Esophagus muscularis mucosa (tissue), 4 donors: ENCODE measurements around the gene ASB10. TPM values are rescaled to one million over a fixed set of nuclear protein-coding genes. Genes with fewer than 3 reads are reported as not detected.

Experiments used
- DNase-seq: peaks from one replicate; pipeline ENCODE4 v3.0.0-alpha.2; 2017; ENCODE audit errors: extremely low spot score
- H3K27ac ChIP-seq, 4 donors: fragments of 200-600 bp; sonication (generic); replicated peaks in 1 of 4; 1 replicate in 3 of 4; 2 replicates in 1 of 4; pipeline ENCODE4 v1.5.1; 2016 to 2019; ENCODE audit warnings: mild to moderate bottlenecking in 1 of 4
- H3K27me3 ChIP-seq, 4 donors: fragments of 200-600 bp; sonication (generic); one replicate each; pipeline versions ENCODE4 v1.5.1 to v1.6.0; 2016 to 2019
- H3K36me3 ChIP-seq, 4 donors: fragments of 200-600 bp; sonication (generic); one replicate each; pipeline ENCODE4 v1.5.1; 2016 to 2019
- H3K4me1 ChIP-seq, 4 donors: fragments of 200-600 bp; sonication (generic); one replicate each; pipeline ENCODE4 v1.5.1; 2016 to 2019
- H3K4me3 ChIP-seq, 4 donors: fragments of 200-600 bp; sonication (generic); 1 replicate in 2 of 4; 2 replicates in 2 of 4; pipeline ENCODE4 v1.5.1; 2016 to 2019; ENCODE audit warnings: mild to moderate bottlenecking in 4 of 4, moderate library complexity in 1 of 4
- H3K9me3 ChIP-seq, 4 donors: fragments of 200-600 bp; sonication (generic); 1 replicate in 3 of 4; 2 replicates in 1 of 4; pipeline ENCODE4 v1.5.1; 2016 to 2019
- CTCF ChIP-seq, 3 experiments: fragments of 200-600 bp in 2 of 3; fragments of 450-650 bp in 1 of 3; sonication (generic) in 2 of 3; IDR thresholded peaks; one replicate each; pipeline ENCODE4 v1.5.1; 2017 to 2019; ENCODE audit warnings: antibody characterized with exemption in 3 of 3, mild to moderate bottlenecking in 2 of 3, moderate library complexity in 1 of 3
- EP300 ChIP-seq: sonication (generic); formaldehyde crosslinking; IDR thresholded peaks from one replicate; pipeline ENCODE4 v1.6.1; 2017; ENCODE audit warnings: antibody characterized with exemption
- POLR2A ChIP-seq: fragments of 450-650 bp; IDR thresholded peaks from one replicate; pipeline ENCODE4 v1.6.1; 2017; ENCODE audit warnings: antibody characterized with exemption, moderate library complexity, mild to moderate bottlenecking, low read depth
- POLR2AphosphoS5 ChIP-seq, 2 donors: sonication (generic); formaldehyde crosslinking; IDR thresholded peaks; one replicate each; pipeline ENCODE4 v1.6.1; 2017; ENCODE audit warnings: antibody characterized with exemption in 2 of 2
- WGBS: methylation state at CpG from one replicate; pipeline ENCODE4 v1.1.5; 2018; 5-methylcytosine and 5-hydroxymethylcytosine counted together
- intact Hi-C: fragments of 100-400 bp; cut with DNase I; formaldehyde crosslinking; loops from one replicate; pipeline ENCODE4 v1.15.1; 2023
- total RNA-seq, 4 donors: library from RNA; depleted of rRNA; stranded (reverse); fragments of >200 nt; gene quantifications; one replicate each; pipeline versions ENCODE4 v1.1.0 to v1.2.1, GENCODE V29; 2016

The ASB10 gene
- total RNA-seq, 4 donors from 2014 or later = not detected

- Histone ChIP-seq H3K27me3 (no peaks in the 10 kb centered on the region), H3K27ac (peak overlapping the region; percentile 70 to 85 (median 76)), H3K36me3 (peaks cover 11 to 18% (median 17%) of the 10 kb centered on the region in 4 donors), H3K4me3 (peak overlapping the region; percentile 73 to 85 (median 80)), H3K9me3 (no peaks in the 10 kb centered on the region), H3K4me1 (peaks cover 36 to 40% (median 38%) of the 10 kb centered on the region in 4 donors)
- DNase-seq = no peak
- no peak for TF ChIP-seq POLR2AphosphoS5 (IDR thresholded peaks at IDR 0.05)
- TF ChIP-seq EP300 = no peak
- no peak for TF ChIP-seq POLR2A
- TF ChIP-seq CTCF (IDR thresholded peaks at IDR 0.05) = no peak
- intact Hi-C loops = no loop called here
- 71% methylated on average over 10 of the region's 10 CpGs for WGBS
Observed at GRCh38 chr7:151228024-151228866, 41.2 kb upstream of the ASB10 start.

GRCh38 chr7:151226875-151227782 lies 40.1 kb upstream of the ASB10 start, which contains the start of gene ABCF2:
Gene ABCF2, minus strand, starts transcription at chr7:151227205. Its CDS starts 747 bp downstream, at chr7:151226458.
- peak within 1 kb of the TSS; percentile 73 to 85 (median 80) for H3K4me3 ChIP-seq
- peak within 1 kb of the TSS; percentile 74 to 85 (median 80) for H3K27ac ChIP-seq
- peaks cover 32 to 33% (median 32%) of the 10 kb centered on the region in 4 donors for H3K4me1 ChIP-seq
- no peaks in the 10 kb centered on the region for H3K27me3 ChIP-seq
- TF ChIP-seq CTCF (IDR thresholded peaks at IDR 0.05) = peak in 1 of 3 experiments; percentile 18
- TF ChIP-seq EP300 = no peak
- TF ChIP-seq POLR2AphosphoS5 (IDR thresholded peaks at IDR 0.05) = peak; percentile 88 to 89
- TF ChIP-seq POLR2A = no peak
- intact Hi-C loops = no loop called here
- under 1% methylated on average over 55 of the region's 68 CpGs for WGBS
- H3K36me3 ChIP-seq = peaks cover 21 to 29% (median 28%) of the 10 kb centered on the region in 4 donors
- DNase-seq = peak; percentile 100
- no peaks in the 10 kb centered on the region for H3K9me3 ChIP-seq

- Histone ChIP-seq H3K27ac (peak overlapping the region; percentile 74 to 85 (median 80)), H3K9me3 (no peaks in the 10 kb centered on the region), H3K4me1 (peaks cover 26 to 27% (median 27%) of the 10 kb centered on the region in 4 donors), H3K4me3 (peak overlapping the region; percentile 73 to 85 (median 80)), H3K27me3 (no peaks in the 10 kb centered on the region), H3K36me3 (peaks cover 27 to 35% (median 34%) of the 10 kb centered on the region in 4 donors)
- 1% methylated on average over 15 of the region's 15 CpGs for WGBS
- intact Hi-C loops = no loop called here
- TF ChIP-seq POLR2A = no peak
- no peak for TF ChIP-seq POLR2AphosphoS5 (IDR thresholded peaks at IDR 0.05)
- TF ChIP-seq EP300 = no peak
- no peak for TF ChIP-seq CTCF (IDR thresholded peaks at IDR 0.05)
- no peak for DNase-seq
Observed at GRCh38 chr7:151226560-151226874, 39.5 kb upstream of the ASB10 start.

- WGBS = 65% methylated on average over 8 of the region's 8 CpGs
- no peaks in the 10 kb centered on the region for H3K9me3 ChIP-seq
- peak overlapping the region; percentile 74 to 85 (median 80) for H3K27ac ChIP-seq
- peaks cover 22 to 25% (median 24%) of the 10 kb centered on the region in 4 donors for H3K4me1 ChIP-seq
- intact Hi-C loops = no loop called here
- H3K36me3 ChIP-seq = peaks cover 32 to 40% (median 39%) of the 10 kb centered on the region in 4 donors
- no peaks in the 10 kb centered on the region for H3K27me3 ChIP-seq
- TF ChIP-seq EP300 (no peak), POLR2AphosphoS5 (IDR thresholded peaks at IDR 0.05) (no peak), CTCF (IDR thresholded peaks at IDR 0.05) (no peak), POLR2A (no peak)
- peak overlapping the region; percentile 73 to 85 (median 80) for H3K4me3 ChIP-seq
- DNase-seq = no peak
Observed at GRCh38 chr7:151225948-151226510, 39.0 kb upstream of the ASB10 start.
